Stimulated activated CD8-positive, alpha-beta memory T cell treated with anti-CD3 and anti-CD28 coated beads, Interleukin-12 subunit alpha, Interleukin-12 subunit beta, amount 100 ng/mL, for 24 hours (primary cell): ENCODE data around the gene SCP2.
A peak's percentile ranks its signal among the peaks of the same experiment; 100 is the strongest.

ENCODE experiments used
- DNase-seq: peaks from one replicate; pipeline ENCODE4 v3.0.0-alpha.2; 2020; ENCODE audit errors: extremely low read depth

SCP2 gene, protein sequence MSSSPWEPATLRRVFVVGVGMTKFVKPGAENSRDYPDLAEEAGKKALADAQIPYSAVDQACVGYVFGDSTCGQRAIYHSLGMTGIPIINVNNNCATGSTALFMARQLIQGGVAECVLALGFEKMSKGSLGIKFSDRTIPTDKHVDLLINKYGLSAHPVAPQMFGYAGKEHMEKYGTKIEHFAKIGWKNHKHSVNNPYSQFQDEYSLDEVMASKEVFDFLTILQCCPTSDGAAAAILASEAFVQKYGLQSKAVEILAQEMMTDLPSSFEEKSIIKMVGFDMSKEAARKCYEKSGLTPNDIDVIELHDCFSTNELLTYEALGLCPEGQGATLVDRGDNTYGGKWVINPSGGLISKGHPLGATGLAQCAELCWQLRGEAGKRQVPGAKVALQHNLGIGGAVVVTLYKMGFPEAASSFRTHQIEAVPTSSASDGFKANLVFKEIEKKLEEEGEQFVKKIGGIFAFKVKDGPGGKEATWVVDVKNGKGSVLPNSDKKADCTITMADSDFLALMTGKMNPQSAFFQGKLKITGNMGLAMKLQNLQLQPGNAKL

GRCh38 chr1:52927212-52928014 lies at the start of gene SCP2:
SCP2 (plus strand) TSS chr1:52927276; CDS start chr1:52927397, 121 bp downstream.
- peak; percentile 55 for DNase-seq

DNA sequence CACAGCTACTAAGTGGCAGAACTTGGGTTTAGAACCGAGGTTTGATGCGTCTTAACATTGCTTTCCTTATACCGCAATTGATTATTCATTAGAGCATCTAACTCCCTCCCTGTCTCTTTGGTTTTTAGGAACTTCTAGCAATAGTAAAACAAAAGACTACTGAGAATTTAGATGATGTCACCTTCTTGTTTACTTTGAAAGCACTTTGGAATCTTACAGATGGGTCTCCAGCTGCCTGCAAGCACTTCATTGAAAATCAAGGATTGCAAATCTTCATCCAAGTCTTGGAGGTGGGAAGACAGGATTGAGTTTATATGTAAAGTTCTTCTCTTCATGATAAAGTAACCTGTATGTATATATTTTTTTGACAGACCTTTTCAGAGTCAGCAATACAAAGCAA lies 49.5 kb upstream of the SCP2 start:
- DNase-seq = no peak

GRCh38 chr1:52880206-52880605 lies 46.9 kb upstream of the SCP2 start:
- no peak for DNase-seq

DNA sequence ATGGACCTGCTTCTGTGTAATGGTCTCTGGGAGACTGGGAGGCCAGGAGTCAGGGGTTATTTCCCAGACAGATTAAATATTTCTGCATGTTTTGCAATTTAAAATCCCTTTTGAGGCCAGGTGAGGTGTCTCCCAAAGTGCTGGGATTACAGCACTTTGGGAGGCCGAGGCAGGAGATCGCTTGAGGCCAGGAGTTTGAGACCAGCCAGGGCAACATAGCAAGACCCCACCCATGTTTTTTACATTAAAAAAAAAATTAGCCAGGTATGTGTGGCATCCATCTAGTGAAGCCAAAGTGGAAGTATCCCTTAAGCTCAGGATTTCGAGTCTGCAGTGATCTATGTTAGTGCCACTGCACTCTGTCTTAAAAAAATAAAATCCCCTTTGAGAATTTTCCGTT lies 39.6 kb upstream of the SCP2 start:
- DNase-seq = no peak

DNA sequence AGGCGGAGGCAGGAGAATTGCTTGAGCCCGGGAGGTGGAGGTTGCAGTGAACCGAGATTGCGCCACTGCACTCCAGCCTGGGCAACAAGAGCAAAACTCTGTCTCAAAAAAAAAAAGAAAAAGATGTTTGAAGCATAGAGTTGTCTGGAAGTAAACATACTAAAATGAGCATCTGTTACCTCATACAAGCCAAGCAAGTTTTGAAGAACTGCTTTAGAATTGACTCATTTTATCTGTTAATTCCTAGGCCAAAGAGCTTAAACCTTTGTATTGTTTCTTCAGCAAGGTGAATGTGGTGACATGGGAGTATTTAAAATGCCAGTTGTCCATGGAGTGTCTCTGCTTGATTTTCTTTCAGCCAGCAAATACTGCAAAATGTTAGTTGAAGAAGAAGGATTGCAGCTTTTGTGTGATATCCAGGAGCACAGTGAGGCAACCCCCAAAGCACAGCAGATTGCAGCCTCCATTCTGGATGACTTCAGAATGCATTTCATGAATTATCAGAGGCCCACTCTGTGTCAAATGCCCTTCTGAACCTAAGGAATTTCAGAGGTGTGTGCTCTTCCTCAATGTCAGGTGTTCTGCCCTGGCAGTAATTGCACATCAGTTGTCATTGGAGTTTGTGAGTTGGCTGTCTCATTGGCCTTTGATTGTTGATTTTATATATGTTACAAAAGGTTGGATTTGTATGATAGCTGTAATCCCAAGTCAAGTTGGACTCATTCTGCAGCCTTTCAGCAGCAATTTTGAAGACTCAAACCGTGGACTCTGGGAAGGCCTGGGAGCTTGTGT lies 34.5 kb upstream of the SCP2 start:
- no peak for DNase-seq

GRCh38 chr1:52899445-52899894 lies 27.6 kb upstream of the SCP2 start:
- DNase-seq = no peak

- no peak for DNase-seq
Measured at GRCh38 chr1:52900402-52900801, 26.7 kb upstream of the SCP2 start.

GRCh38 chr1:52901384-52901783 lies 25.7 kb upstream of the SCP2 start:
- DNase-seq = no peak

DNA sequence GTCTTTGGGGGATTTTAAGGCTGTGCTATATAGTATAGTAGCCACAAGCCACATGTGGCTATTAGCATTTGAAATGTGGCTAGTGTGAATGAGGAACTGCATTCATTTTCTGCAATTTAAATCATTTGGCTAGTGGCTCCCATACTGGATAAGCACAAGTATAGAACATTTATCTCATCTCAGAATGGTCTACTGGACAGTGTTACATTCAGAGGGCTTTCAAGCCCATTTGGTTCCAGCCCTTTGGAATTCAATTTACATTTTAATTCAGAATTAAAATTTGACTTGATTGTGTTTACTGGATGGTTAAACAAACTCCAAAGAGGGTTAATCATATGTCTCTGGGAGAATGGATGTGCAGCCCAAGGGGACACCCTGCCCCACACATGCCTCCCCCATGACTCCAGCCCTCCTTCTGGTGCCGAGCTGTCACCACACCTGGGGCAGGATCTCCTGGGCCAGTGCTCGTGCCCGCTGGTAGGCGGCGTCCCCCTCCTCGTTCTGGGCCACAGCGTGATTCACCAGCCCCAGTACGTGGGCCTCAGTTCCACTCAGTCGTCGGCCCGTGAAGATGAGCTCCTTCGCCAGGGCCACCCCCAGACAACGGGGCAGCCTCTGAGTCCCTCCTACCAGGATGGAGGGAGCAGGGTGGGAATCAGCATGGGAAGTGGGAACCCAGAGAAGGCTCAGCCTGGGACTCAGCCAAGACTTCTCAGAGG lies 22.7 kb upstream of the SCP2 start:
- DNase-seq = no peak

- DNase-seq = no peak
Measured at GRCh38 chr1:52904927-52905698, 22.0 kb upstream of the SCP2 start.

GRCh38 chr1:52906135-52906603 lies 20.9 kb upstream of the SCP2 start:
- no peak for DNase-seq

DNA sequence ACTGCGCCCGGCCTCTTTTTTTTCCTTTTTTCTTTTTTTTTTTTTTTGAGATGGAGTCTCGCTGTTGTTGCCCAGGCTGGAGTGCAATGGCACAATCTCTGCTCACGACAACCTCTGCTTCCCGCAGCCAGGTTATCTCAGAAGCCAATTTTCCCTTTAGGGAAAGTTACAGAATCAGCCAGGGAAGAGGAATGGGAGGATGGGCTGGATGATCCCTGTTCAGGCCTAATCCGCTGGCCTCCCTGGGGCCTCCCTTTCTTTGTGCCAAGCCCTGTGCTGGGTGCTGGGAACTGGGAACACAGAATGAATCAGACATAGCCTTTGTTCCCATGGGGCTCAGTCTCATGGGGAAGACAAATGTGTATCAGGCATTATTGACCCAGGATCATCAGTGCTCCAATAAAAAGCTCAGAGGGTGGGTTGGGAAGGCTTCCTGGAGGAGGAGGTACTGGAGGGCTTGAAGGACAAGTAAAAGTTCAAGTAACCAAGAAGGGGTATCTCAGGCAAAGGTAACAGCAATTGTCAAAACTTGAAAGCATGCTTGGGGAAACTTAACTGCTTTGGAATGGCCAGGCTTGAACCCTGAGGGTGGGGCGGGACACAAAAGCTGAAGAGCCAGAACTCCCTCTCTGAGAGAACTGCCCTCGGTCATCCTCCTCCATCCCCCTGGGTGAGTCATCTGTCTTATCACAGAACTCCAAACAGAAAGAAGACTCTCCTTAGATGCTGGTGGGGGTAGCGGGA lies 19.8 kb upstream of the SCP2 start:
- no peak for DNase-seq

DNA sequence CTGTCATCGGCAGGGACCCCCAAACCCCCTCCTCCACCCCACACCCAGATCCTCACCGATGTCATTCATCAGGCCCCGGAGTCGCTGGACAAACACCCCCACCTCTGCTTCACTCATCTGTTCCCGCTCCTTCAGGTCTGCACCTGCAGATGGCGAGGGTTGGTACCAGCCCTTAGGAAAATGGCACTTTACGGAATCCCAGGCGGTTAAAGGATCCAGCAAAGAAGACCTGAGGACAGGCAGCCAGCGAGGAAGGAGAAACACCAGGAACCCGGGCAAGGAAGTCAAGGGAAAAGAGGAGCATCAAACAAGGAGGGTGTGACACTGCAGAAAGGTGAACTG lies 19.3 kb upstream of the SCP2 start:
- DNase-seq = no peak

- no peak for DNase-seq
Measured at GRCh38 chr1:52911541-52911940, 15.5 kb upstream of the SCP2 start.

DNA sequence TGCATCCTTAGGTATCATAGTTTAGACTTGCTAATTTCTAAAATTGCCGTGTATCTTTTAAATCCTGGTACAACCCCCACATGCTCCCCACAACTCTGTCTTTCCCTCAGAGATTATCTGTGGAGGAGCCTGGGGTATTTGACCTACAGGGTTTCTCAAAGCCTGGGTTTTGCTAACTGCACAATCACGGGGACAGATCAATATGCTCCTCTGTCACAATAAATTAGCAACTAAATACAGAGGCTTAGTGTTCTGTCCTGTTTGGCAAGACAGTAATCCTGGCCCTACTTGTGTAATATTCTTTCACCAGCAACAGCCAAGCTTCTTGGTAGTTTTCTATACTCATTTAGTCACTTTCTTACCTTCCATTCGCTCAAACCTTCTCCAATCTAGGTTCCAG lies 14.1 kb upstream of the SCP2 start:
- DNase-seq = no peak

DNA sequence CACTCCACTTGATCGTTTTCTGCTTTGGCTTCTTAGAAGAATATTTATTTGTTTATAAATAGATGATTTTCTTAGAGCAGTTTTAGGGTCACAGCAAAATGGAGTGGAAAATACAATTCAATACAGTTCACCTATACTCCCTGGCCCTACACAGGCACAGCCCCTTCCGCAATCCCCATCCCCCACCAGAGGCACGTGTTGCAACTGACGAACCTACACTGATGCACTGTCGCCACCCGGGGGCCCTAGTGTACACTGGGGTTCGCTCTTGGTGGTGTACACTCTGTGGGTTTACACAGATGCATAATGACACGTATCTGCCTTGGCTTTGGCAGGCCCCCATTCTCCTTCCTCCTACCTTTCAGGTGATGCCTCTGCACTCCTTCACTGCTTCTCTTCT lies 13.5 kb upstream of the SCP2 start:
- no peak for DNase-seq

- no peak for DNase-seq
Measured at GRCh38 chr1:52914463-52914862, 12.6 kb upstream of the SCP2 start.

DNA sequence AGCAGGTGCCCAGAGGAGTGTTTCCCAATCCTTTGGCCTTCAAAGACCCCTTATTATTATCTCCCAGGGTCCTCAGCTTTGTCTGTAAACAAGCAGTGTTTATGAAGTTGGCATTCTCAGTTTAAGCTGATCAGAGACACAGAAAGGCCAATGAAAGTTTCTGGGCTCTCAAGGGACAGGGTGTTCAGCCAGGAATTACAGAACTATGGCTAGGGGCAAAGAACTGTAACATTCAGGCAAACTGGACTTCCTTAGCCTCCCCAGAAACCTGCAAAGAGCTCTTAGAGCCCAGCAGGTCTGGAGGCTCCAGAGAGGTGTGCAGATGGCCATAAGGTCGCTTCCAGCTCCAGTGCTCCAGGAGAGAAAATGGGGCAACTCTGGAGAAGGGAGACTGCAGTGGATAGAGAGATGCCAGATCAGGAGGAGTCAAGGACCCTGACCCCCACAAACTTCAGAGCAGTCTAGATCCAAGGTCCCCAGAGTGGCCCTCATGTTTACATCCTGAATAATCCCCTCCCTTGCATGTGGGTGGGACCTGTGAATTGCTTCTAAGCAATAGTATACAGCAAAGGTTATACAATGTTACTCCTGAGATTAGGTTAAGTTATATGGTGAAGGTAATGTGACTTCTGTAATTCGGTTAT lies 11.7 kb upstream of the SCP2 start:
- no peak for DNase-seq

GRCh38 chr1:52915855-52916220 lies 11.2 kb upstream of the SCP2 start:
- no peak for DNase-seq
